ENCODE data around the gene AHRR. TPM values are rescaled to one million over a fixed set of nuclear protein-coding genes. Genes with fewer than 3 reads are reported as not detected.

The AHRR gene
- total and polyA plus RNA-seq, 2 donors = 0.34 to 0.52 TPM

DNA sequence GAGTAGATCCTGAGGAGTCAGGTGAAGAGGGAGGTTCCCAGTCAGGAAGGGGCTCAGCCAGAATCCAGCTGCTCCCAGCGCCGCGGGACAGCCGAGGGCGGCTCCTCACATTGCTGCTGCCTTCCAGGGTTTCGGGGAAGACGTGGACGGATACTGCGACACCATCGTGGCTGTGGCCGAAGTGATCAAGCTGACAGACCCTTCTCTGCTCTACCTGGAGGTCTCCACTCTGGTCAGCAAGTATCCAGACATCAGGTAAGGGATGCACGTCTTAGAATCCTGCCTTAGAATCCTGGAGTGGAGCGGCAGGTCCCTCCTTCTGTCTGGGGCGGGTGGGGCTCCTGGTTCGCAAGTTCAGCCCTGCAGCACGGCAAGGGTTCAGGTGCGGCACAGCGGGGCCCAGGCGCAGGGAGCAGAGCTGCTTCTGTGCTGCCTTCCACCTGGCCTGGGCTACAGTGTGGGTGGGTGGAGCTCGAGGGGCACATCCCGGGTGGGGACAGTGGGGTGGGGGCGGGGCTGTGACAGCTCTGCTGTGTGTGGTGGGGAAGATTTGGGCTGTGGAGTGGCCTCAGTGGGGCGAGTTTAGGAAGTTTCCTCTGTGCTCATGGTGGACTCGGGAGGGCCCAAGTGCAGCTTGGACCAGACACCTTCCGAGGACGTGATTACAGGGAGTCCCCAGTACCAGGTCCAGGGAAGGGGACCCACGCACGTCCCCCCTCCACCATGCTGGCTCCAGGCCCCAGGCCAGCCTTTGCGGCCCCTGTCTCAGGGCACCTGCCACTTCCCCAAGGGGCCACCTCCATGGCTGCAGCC is 144.3 kb downstream of the AHRR start:
- Histone ChIP-seq H3K36me3 (ENCODE audit: control insufficient read depth in 2 of 2, insufficient read depth in 2 of 2, low read length in 1 of 2) (peaks cover 38 to 54% of the 10 kb centered on the region in 2 donors), H3K9me3 (ENCODE audit: control insufficient read depth in 2 of 2, insufficient read depth in 1 of 2, low read length in 1 of 2) (no peaks in the 10 kb centered on the region), H3K27me3 (ENCODE audit: control insufficient read depth in 2 of 2, insufficient read depth in 1 of 2, low read length in 1 of 2) (no peaks in the 10 kb centered on the region), H3K4me3 (ENCODE audit: low read length in 2 of 2) (no peak overlapping the region), H3K27ac (ENCODE audit: low read depth in 1 of 2, low read length in 1 of 2) (no peak overlapping the region), H3K4me1 (ENCODE audit: control insufficient read depth in 2 of 2, insufficient read depth in 2 of 2, low read length in 2 of 2) (no peaks in the 10 kb centered on the region)
- DNase-seq (ENCODE audit: low read depth in 6 of 9, low spot score in 9 of 9) = no peak
- 92% methylated on average over 29 of the region's 29 CpGs for WGBS

DNA sequence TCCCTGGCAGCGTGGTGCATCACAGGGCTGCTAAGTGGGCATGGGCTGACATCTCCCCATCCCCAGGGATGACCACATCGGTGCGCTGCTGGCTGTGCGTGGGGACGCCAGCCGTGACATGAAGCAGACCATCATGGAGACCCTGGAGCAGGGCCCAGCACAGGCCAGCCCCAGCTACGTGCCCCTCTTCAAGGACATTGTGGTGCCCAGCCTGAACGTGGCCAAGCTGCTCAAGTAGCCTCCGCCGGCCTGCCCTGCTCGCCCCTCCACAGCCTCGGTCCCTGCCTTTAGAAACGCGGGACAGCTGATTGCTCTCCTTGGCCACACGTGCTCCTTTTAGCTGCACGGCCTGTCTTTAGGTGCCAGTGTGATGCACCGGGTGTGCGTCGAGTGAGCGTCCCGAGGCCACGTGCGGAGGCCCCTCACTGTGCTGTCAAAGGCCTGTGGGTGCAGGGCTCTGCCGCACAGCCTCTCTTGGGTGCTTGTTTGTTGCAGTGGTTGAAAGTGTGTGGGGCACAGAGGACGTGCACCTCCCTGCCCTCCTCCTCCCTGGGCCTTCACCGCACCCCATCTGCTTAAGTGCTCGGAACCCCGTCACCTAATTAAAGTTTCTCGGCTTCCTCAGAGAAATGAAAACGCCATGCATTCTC is 145.3 kb downstream of the AHRR start:
- Histone ChIP-seq H3K4me1 (ENCODE audit: control insufficient read depth in 2 of 2, insufficient read depth in 2 of 2, low read length in 2 of 2) (peaks cover under 1 to 5% of the 10 kb centered on the region in 2 donors), H3K9me3 (ENCODE audit: control insufficient read depth in 2 of 2, insufficient read depth in 1 of 2, low read length in 1 of 2) (peaks cover 0 to 3% of the 10 kb centered on the region in 2 donors), H3K27ac (ENCODE audit: low read depth in 1 of 2, low read length in 1 of 2) (no peak overlapping the region), H3K27me3 (ENCODE audit: control insufficient read depth in 2 of 2, insufficient read depth in 1 of 2, low read length in 1 of 2) (no peaks in the 10 kb centered on the region), H3K36me3 (ENCODE audit: control insufficient read depth in 2 of 2, insufficient read depth in 2 of 2, low read length in 1 of 2) (peaks cover 40 to 58% of the 10 kb centered on the region in 2 donors), H3K4me3 (ENCODE audit: low read length in 2 of 2) (no peak overlapping the region)
- DNase-seq (ENCODE audit: low read depth in 6 of 9, low spot score in 9 of 9) = no peak
- 98% methylated on average over 30 of the region's 30 CpGs for WGBS

DNA sequence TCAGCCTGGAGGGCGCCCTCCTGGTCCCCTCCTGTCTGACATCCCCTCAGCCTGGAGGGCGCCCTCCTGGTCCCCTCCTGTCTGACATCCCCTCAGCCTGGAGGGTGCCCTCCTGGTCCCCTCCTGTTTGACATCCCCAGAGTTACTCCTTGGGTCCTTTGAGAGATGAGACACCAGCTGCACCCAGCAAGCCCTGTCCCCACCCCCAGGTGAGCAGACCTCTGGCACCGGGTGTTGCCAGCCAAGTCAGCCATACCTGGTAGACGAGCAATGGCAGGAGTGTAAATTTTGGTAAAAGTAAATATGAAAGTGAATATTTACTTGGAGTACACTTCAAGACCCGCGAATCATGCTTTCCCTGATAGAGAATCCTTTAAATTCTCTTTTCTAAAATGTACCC is 146.9 kb downstream of the AHRR start:
- Histone ChIP-seq H3K36me3 (ENCODE audit: control insufficient read depth in 2 of 2, insufficient read depth in 2 of 2, low read length in 1 of 2) (peaks cover 27 to 46% of the 10 kb centered on the region in 2 donors), H3K4me3 (ENCODE audit: low read length in 2 of 2) (no peak overlapping the region), H3K27me3 (ENCODE audit: control insufficient read depth in 2 of 2, insufficient read depth in 1 of 2, low read length in 1 of 2) (peaks cover under 1 to 2% of the 10 kb centered on the region in 2 donors), H3K9me3 (ENCODE audit: control insufficient read depth in 2 of 2, insufficient read depth in 1 of 2, low read length in 1 of 2) (peaks cover 0 to 3% of the 10 kb centered on the region in 2 donors), H3K4me1 (ENCODE audit: control insufficient read depth in 2 of 2, insufficient read depth in 2 of 2, low read length in 2 of 2) (peaks cover 4 to 10% of the 10 kb centered on the region in 2 donors), H3K27ac (ENCODE audit: low read depth in 1 of 2, low read length in 1 of 2) (no peak overlapping the region)
- DNase-seq (ENCODE audit: low read depth in 6 of 9, low spot score in 9 of 9) = no peak
- WGBS = 98% methylated on average over 5 of the region's 6 CpGs

DNA sequence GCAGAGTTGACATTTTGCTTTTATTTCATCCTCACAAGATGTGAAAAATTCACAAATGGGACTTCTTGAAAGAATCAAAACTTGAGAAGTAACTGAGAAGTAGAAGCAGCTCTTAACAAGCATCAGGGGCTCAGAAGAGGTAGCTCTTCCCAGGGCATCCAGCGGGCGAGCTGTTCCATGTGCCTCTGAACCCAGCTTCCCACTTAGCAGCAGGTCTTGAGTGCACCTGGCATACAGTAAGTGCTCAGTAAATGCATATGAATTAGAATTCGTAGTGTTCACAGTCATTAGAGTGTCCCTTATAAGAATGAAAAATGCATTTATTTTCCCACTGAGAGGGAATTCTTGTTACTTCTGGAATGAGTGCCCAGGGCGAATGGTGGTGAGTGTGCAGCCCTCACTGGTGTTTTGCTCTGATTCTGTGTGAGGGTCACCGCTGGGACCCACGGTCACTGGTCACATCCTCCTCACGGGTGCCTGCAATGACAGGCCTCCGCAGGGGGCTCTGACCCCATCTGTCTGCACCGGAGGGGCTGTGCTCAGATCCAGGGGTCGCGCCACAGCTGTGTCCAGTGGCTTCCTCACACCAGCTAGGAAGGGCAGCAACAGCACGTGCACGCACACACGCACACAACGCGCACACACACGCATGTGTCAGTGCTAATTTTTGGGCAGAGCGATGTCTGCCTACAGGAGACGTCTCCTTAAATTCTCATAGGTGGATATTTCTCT is 148.4 kb downstream of the AHRR start:
- H3K4me1 ChIP-seq (ENCODE audit: control insufficient read depth in 2 of 2, insufficient read depth in 2 of 2, low read length in 2 of 2) = peaks cover 5 to 19% of the 10 kb centered on the region in 2 donors
- H3K27ac ChIP-seq (ENCODE audit: low read depth in 1 of 2, low read length in 1 of 2) = no peak overlapping the region
- peaks cover 0 to 3% of the 10 kb centered on the region in 2 donors for H3K9me3 ChIP-seq (ENCODE audit: control insufficient read depth in 2 of 2, insufficient read depth in 1 of 2, low read length in 1 of 2)
- no peak overlapping the region for H3K4me3 ChIP-seq (ENCODE audit: low read length in 2 of 2)
- DNase-seq (ENCODE audit: low read depth in 6 of 9, low spot score in 9 of 9) = no peak
- H3K36me3 ChIP-seq (ENCODE audit: control insufficient read depth in 2 of 2, insufficient read depth in 2 of 2, low read length in 1 of 2) = peaks cover 17 to 40% of the 10 kb centered on the region in 2 donors
- 97% methylated on average over 19 of the region's 19 CpGs for WGBS
- peaks cover 8 to 14% of the 10 kb centered on the region in 2 donors for H3K27me3 ChIP-seq (ENCODE audit: control insufficient read depth in 2 of 2, insufficient read depth in 1 of 2, low read length in 1 of 2)

DNA sequence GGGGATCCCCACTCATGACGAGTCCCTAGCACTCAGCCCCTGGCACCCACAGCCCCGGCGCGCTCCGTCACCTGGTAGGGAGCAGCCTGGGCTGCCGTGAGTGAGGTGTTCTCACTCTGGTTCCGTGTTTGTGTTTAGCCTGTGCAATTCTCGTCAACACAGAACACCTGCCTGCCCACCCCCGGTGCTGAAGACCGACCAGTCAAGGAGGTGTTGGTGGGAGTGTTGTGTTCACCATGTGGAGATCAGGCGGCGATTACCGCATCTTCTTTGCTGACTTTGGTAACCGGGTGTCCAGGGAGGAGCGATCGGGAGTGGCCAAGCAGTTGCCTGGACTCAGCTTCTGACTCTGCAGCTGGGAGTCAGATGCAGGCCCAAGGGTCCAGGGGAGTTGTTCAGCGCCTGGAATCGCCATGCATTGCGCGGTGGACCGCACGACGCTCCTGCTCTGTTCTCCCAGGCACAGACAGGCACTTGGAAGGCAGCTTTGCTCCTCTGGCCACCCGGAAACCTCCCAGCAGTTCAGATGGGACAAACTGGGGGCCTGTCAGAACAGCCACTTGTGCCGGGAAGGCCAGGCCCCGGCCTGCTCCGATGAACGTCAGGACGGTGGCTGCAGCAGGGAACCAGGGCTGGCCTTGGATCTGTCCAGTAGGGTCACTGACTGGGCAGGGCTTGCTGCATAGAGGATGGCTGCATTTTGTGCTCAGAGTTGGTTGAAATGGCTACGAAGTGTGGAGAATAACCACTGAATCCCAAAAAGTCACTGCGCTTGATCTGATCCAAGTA is 149.6 kb downstream of the AHRR start:
- Histone ChIP-seq H3K36me3 (ENCODE audit: control insufficient read depth in 2 of 2, insufficient read depth in 2 of 2, low read length in 1 of 2) (peaks cover 9 to 27% of the 10 kb centered on the region in 2 donors), H3K27ac (ENCODE audit: low read depth in 1 of 2, low read length in 1 of 2) (peak overlapping the region in 1 of 2 donors; percentile 18), H3K4me3 (ENCODE audit: low read length in 2 of 2) (peak overlapping the region in 1 of 2 donors; percentile 61), H3K4me1 (ENCODE audit: control insufficient read depth in 2 of 2, insufficient read depth in 2 of 2, low read length in 2 of 2) (peaks cover 7 to 20% of the 10 kb centered on the region in 2 donors), H3K27me3 (ENCODE audit: control insufficient read depth in 2 of 2, insufficient read depth in 1 of 2, low read length in 1 of 2) (peaks cover 21 to 26% of the 10 kb centered on the region in 2 donors), H3K9me3 (ENCODE audit: control insufficient read depth in 2 of 2, insufficient read depth in 1 of 2, low read length in 1 of 2) (peaks cover 0 to 3% of the 10 kb centered on the region in 2 donors)
- no peak for DNase-seq (ENCODE audit: low read depth in 6 of 9, low spot score in 9 of 9)
- WGBS = 97% methylated on average over 31 of the region's 31 CpGs

DNA sequence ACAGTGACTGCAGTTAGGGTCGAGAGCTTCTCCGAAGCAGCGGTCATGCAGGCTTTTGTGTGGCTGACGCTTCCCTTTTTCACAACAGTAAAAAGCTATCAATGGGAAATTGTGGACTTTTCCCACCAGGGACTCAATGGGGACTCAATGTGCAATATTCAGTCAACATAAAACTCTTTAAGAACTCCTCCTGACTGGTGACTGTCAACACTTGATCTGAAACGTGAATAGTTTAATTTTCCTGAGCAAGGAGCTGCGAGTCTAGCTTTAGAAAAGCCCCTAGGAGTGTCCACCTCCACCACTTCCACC is 150.2 kb downstream of the AHRR start:
- Histone ChIP-seq H3K27me3 (ENCODE audit: control insufficient read depth in 2 of 2, insufficient read depth in 1 of 2, low read length in 1 of 2) (peaks cover 24 to 31% of the 10 kb centered on the region in 2 donors), H3K9me3 (ENCODE audit: control insufficient read depth in 2 of 2, insufficient read depth in 1 of 2, low read length in 1 of 2) (peaks cover 0 to 3% of the 10 kb centered on the region in 2 donors), H3K27ac (ENCODE audit: low read depth in 1 of 2, low read length in 1 of 2) (no peak overlapping the region), H3K36me3 (ENCODE audit: control insufficient read depth in 2 of 2, insufficient read depth in 2 of 2, low read length in 1 of 2) (peaks cover 9 to 22% of the 10 kb centered on the region in 2 donors), H3K4me3 (ENCODE audit: low read length in 2 of 2) (peak overlapping the region in 1 of 2 donors; percentile 61), H3K4me1 (ENCODE audit: control insufficient read depth in 2 of 2, insufficient read depth in 2 of 2, low read length in 2 of 2) (peaks cover 7 to 20% of the 10 kb centered on the region in 2 donors)
- WGBS = 89% methylated on average over 6 of the region's 6 CpGs
- no peak for DNase-seq (ENCODE audit: low read depth in 6 of 9, low spot score in 9 of 9)

DNA sequence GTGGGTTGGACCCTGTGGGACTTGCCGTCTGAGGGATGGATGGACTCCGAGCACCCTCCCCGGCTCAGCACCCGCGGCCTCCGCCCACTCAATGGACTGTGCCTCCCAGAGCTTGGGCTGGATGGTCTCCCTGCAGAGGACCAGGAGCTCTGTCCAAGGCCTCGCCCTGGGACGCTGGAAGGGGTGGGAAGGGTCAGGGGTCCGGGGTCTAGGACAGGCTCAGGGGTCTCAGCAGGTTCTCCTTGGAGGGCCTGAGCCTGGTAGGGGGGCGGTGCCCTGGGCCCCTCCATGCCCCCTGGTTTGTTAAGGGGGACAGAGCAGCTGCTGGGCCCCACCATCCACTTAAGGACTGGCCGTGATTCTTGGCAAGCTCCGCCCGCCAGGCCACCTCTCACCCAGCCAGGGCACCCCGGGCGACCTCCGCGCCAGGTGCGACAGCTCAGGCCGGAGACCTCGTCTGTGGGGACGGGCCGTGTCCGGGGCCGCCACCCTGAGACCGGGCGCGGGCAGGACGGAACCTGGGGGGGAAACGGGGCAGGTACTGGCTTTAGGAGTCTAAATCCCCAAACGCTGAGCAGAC is 150.7 kb downstream of the AHRR start:
- Histone ChIP-seq H3K36me3 (ENCODE audit: control insufficient read depth in 2 of 2, insufficient read depth in 2 of 2, low read length in 1 of 2) (peaks cover 9 to 17% of the 10 kb centered on the region in 2 donors), H3K4me1 (ENCODE audit: control insufficient read depth in 2 of 2, insufficient read depth in 2 of 2, low read length in 2 of 2) (peaks cover 7 to 20% of the 10 kb centered on the region in 2 donors), H3K4me3 (ENCODE audit: low read length in 2 of 2) (peak overlapping the region; percentile 61 to 87), H3K27me3 (ENCODE audit: control insufficient read depth in 2 of 2, insufficient read depth in 1 of 2, low read length in 1 of 2) (peaks cover 24 to 36% of the 10 kb centered on the region in 2 donors), H3K27ac (ENCODE audit: low read depth in 1 of 2, low read length in 1 of 2) (peak overlapping the region in 1 of 2 donors; percentile 54), H3K9me3 (ENCODE audit: control insufficient read depth in 2 of 2, insufficient read depth in 1 of 2, low read length in 1 of 2) (peaks cover 0 to 3% of the 10 kb centered on the region in 2 donors)
- no peak for DNase-seq (ENCODE audit: low read depth in 6 of 9, low spot score in 9 of 9)
- WGBS = 26% methylated on average over 30 of the region's 30 CpGs

All from thymus (tissue), 11 donors.